Sigmoid colon (tissue), 4 donors: ENCODE data around the gene ADAMTS12.

Source experiments
- POLR2AphosphoS5 ChIP-seq, 4 donors: sonication (generic); formaldehyde crosslinking; IDR thresholded peaks; one replicate each; pipeline ENCODE4 v1.6.1; 2017; ENCODE audit warnings: antibody characterized with exemption in 4 of 4
- TF ChIP-seq, protein P1 (sequence below), 4 experiments: fragments of 450-650 bp in 3 of 4; fragments of 200-600 bp in 1 of 4; IDR thresholded peaks; one replicate each; pipeline ENCODE4 v1.5.1; 2016 to 2019; ENCODE audit warnings: antibody characterized with exemption in 4 of 4, mild to moderate bottlenecking in 3 of 4, moderate library complexity in 2 of 4

DNA sequence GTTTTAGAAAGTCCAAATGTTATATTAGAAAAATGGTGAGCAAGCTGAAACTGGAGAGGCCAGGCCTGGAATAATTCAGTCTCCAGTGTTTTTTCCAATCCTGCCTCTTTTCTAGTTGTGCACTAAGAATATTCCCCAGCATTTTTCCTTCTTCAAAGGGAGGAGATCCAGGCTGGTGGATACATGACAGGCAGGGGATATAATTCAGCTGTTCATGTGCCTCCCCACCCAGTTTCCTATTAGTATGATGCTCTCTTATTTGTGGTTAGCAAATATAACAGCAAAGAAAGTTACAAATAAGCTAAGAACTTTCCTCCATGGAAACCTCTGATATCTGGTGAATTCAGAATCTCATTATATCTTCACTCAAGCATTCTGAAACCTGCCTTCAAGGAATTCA is 234.6 kb downstream of the ADAMTS12 start:
- TF ChIP-seq, protein P1, sequence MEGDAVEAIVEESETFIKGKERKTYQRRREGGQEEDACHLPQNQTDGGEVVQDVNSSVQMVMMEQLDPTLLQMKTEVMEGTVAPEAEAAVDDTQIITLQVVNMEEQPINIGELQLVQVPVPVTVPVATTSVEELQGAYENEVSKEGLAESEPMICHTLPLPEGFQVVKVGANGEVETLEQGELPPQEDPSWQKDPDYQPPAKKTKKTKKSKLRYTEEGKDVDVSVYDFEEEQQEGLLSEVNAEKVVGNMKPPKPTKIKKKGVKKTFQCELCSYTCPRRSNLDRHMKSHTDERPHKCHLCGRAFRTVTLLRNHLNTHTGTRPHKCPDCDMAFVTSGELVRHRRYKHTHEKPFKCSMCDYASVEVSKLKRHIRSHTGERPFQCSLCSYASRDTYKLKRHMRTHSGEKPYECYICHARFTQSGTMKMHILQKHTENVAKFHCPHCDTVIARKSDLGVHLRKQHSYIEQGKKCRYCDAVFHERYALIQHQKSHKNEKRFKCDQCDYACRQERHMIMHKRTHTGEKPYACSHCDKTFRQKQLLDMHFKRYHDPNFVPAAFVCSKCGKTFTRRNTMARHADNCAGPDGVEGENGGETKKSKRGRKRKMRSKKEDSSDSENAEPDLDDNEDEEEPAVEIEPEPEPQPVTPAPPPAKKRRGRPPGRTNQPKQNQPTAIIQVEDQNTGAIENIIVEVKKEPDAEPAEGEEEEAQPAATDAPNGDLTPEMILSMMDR (IDR thresholded peaks at IDR 0.05): no peak
- no peak for TF ChIP-seq POLR2AphosphoS5 (IDR thresholded peaks at IDR 0.05)
